Pancreas (tissue), 10 donors: ENCODE results near the gene ALDH18A1. TPM values are rescaled to one million over a fixed set of nuclear protein-coding genes. Genes with fewer than 3 reads are reported as not detected.

Experiments used
- ATAC-seq, 4 donors: fragments of 200-7000 bp; cut with Tn5 transposase; one replicate each; pipeline versions ENCODE4 v1.8.0 to v1.9.1; 2020; ENCODE audit warnings: mild to moderate bottlenecking in 4 of 4, moderate library complexity in 4 of 4
- DNase-seq, 6 donors: peaks; one replicate each; pipeline ENCODE4 v3.0.0-alpha.2; 2020
- FAIRE-seq: peaks from 2 replicates; lab custom pipeline; 2012; peaks lifted over from hg19 to GRCh38; lab: Jason Lieb, UNC
- H3K27ac ChIP-seq, 4 donors: fragments of 200-600 bp; sonication (generic); 1 replicate in 3 of 4; 2 replicates in 1 of 4; pipeline versions ENCODE4 v1.5.0 to v1.8.0; 2020
- H3K27me3 ChIP-seq, 4 donors: fragments of 200-600 bp; one replicate each; pipeline ENCODE4 v1.8.0; 2021
- H3K36me3 ChIP-seq, 3 donors: fragments of 200-600 bp; sonication (generic) in 1 of 3; one replicate each; pipeline versions ENCODE4 v1.5.0 to v1.8.0; 2020 to 2021
- H3K4me1 ChIP-seq, 3 donors: fragments of 200-600 bp; one replicate each; pipeline ENCODE4 v1.8.0; 2021
- H3K4me3 ChIP-seq, 4 donors: fragments of 200-600 bp; sonication (generic) in 2 of 4; one replicate each; pipeline versions ENCODE4 v1.5.0 to v1.8.0; 2020 to 2021
- H3K9me3 ChIP-seq, 4 donors: fragments of 200-600 bp; one replicate each; pipeline ENCODE4 v1.8.0; 2021
- CTCF ChIP-seq, 4 donors: fragments of 200-600 bp; sonication (generic) in 3 of 4; IDR thresholded peaks; one replicate each; pipeline versions ENCODE4 v1.5.0 to v1.8.0; 2021; ENCODE audit warnings: antibody characterized with exemption in 4 of 4
- WGBS, 2 donors: extraction: QIAGEN DNeasy Blood & Tissue Kit; methylation state at CpG; one replicate each; pipeline ENCODE4 v1.1.7; 2013; 5-methylcytosine and 5-hydroxymethylcytosine counted together
- intact Hi-C, 3 donors: fragments of 100-400 bp; cut with DNase I; formaldehyde crosslinking; loops; one replicate each; pipeline versions ENCODE4 v1.11.1 to v1.14.2; 2022
- polyA plus RNA-seq, 2 donors: library from polyadenylated mRNA; stranded (reverse); fragments of 200-250 nt; gene quantifications; one replicate each; pipeline ENCODE4 v1.2.3, GENCODE V29; 2013
- total RNA-seq, 6 donors: library from RNA; stranded (reverse); fragmentation: NEBNext Ultra II Directional in 4 of 6; extraction: Animal tissue kit (Norgen Biotek cat#: 25700) in 4 of 6; gene quantifications; one replicate each; pipeline versions ENCODE4 v1.2.1 to v1.2.4, GENCODE V29; 2021 to 2023
- donor health status: healthy with polysubstance abuse.
- donor health status: DM: no; HTN: no; CAD: no; lungs with moderate emphysema.
- donor health status: DM: no; HTN: no; CAD: no.
- donor health status: control.
- donor health status: control.
- donor health status: Bipolar disorder and iron deficiency.
- donor health status: DM: yes; HTN: yes; CAD: no.
- donor health status: DM: no; HTN: no; CAD: no.
- donor health status: DM: no; HTN: no; CAD: no.
- donor health status: DM: yes; HTN: yes; CAD: no.

ALDH18A1 gene
- total RNA-seq (10 to 100 TPM; 43.3 to 68.4 (median 54.9) TPM), polyA plus RNA-seq (10 to 100 TPM; 22.0 to 25.5 TPM)

GRCh38 chr10:95656291-95657164, at the start of gene ALDH18A1:
TSS of gene ALDH18A1 (minus strand) at chr10:95656711. CDS start at chr10:95653377, 3,334 bp downstream.
- intact Hi-C loops: no loop called here
- FAIRE-seq (peak; percentile 81), ATAC-seq (peak; percentile 92 to 96 (median 94)), DNase-seq (peak; percentile 93 to 97 (median 94))
- no peak for TF ChIP-seq CTCF (IDR thresholded peaks at IDR 0.05)
- Histone ChIP-seq H3K27me3 (no peaks in the 10 kb centered on the region), H3K36me3 (peaks cover 0 to 9% (median 4%) of the 10 kb centered on the region in 3 donors), H3K9me3 (no peaks in the 10 kb centered on the region), H3K27ac (peak within 1 kb of the TSS; percentile 53 to 87 (median 81)), H3K4me1 (peaks cover 0 to 12% (median 0%) of the 10 kb centered on the region in 3 donors), H3K4me3 (peak within 1 kb of the TSS; percentile 69 to 99 (median 92))
- WGBS, 2 donors: 0 to 1% methylated on average over 81 to 83 of the region's 83 CpGs

- WGBS, 2 donors: 41 to 47% methylated on average over 2 of the region's 2 CpGs
- FAIRE-seq (no peak), DNase-seq (no peak), ATAC-seq (no peak)
- intact Hi-C loops: loop anchor here in 1 of 3 donors (10.0 kb wide), 1 partner anchor 136 kb away; no protein-coding TSS in a partner anchor
- Histone ChIP-seq H3K4me3 (no peak overlapping the region), H3K4me1 (no peaks in the 10 kb centered on the region), H3K9me3 (no peaks in the 10 kb centered on the region), H3K36me3 (no peaks in the 10 kb centered on the region), H3K27me3 (no peaks in the 10 kb centered on the region), H3K27ac (no peak overlapping the region)
- TF ChIP-seq CTCF (IDR thresholded peaks at IDR 0.05): no peak
Observed at GRCh38 chr10:95698415-95698814, 41.9 kb upstream of the ALDH18A1 start.

- Histone ChIP-seq H3K36me3 (no peaks in the 10 kb centered on the region), H3K27ac (no peak overlapping the region), H3K4me1 (peaks cover 0 to 7% (median 0%) of the 10 kb centered on the region in 3 donors), H3K27me3 (no peaks in the 10 kb centered on the region), H3K4me3 (no peak overlapping the region), H3K9me3 (no peaks in the 10 kb centered on the region)
- DNase-seq (peak in 1 of 6 donors; percentile 35), FAIRE-seq (no peak), ATAC-seq (no peak)
- intact Hi-C loops: loop anchor here in 1 of 3 donors (10.0 kb wide), 1 partner anchor 137 kb away; no protein-coding TSS in a partner anchor
- 61 to 64% methylated on average over 3 of the region's 3 CpGs for WGBS, 2 donors
- no peak for TF ChIP-seq CTCF (IDR thresholded peaks at IDR 0.05)
Observed at GRCh38 chr10:95697429-95697828, 40.9 kb upstream of the ALDH18A1 start.

- FAIRE-seq (no peak), DNase-seq (peak in 2 of 6 donors; percentile 15 to 29), ATAC-seq (no peak)
- TF ChIP-seq CTCF (IDR thresholded peaks at IDR 0.05): no peak
- Histone ChIP-seq H3K4me1 (peaks cover 0 to 15% (median 0%) of the 10 kb centered on the region in 3 donors), H3K9me3 (no peaks in the 10 kb centered on the region), H3K27me3 (no peaks in the 10 kb centered on the region), H3K4me3 (no peak overlapping the region), H3K36me3 (no peaks in the 10 kb centered on the region), H3K27ac (no peak overlapping the region)
- intact Hi-C loops: loop anchor here in 1 of 3 donors (10.0 kb wide), 1 partner anchor 140 kb away; no protein-coding TSS in a partner anchor
- 93% methylated on average over 18 of the region's 18 CpGs for WGBS, 2 donors
Observed at GRCh38 chr10:95694665-95695064, 38.2 kb upstream of the ALDH18A1 start.
